Left lung (tissue), 10 donors: ENCODE measurements around the gene CACNA1S. TPM values are rescaled to one million over a fixed set of nuclear protein-coding genes. Genes with fewer than 3 reads are reported as not detected.

Experiments used
- ATAC-seq: fragments of 200-7000 bp; cut with Tn5 transposase; one replicate; pipeline ENCODE4 v1.9.1; 2020; ENCODE audit warnings: moderate library complexity
- DNase-seq, 4 donors: peaks; one replicate each; pipeline ENCODE4 v3.0.0-alpha.2; 2013 to 2020
- H3K27ac ChIP-seq, 2 donors: fragments of 200-600 bp; sonication (generic) in 1 of 2; one replicate each; pipeline versions ENCODE4 v1.5.0 to v1.8.0; 2020 to 2021
- H3K27me3 ChIP-seq, 2 donors: fragments of 200-600 bp; sonication (generic) in 1 of 2; one replicate each; pipeline versions ENCODE4 v1.5.0 to v1.8.0; 2020 to 2021
- H3K36me3 ChIP-seq, 2 donors: fragments of 200-600 bp; sonication (generic) in 1 of 2; one replicate each; pipeline versions ENCODE4 v1.5.0 to v1.8.0; 2020 to 2021
- H3K4me1 ChIP-seq, 2 donors: fragments of 200-600 bp; one replicate each; pipeline ENCODE4 v1.8.0; 2021
- H3K4me3 ChIP-seq, 2 donors: fragments of 200-600 bp; sonication (generic) in 1 of 2; one replicate each; pipeline versions ENCODE4 v1.5.0 to v1.8.0; 2020 to 2021; ENCODE audit warnings: mild to moderate bottlenecking in 1 of 2
- H3K9me3 ChIP-seq, 2 donors: fragments of 200-600 bp; sonication (generic) in 1 of 2; one replicate each; pipeline versions ENCODE4 v1.5.0 to v1.8.0; 2020 to 2021
- CTCF ChIP-seq, 2 donors: fragments of 200-600 bp; sonication (generic) in 1 of 2; IDR thresholded peaks; one replicate each; pipeline versions ENCODE4 v1.5.0 to v1.8.0; 2021; ENCODE audit warnings: antibody characterized with exemption in 2 of 2
- intact Hi-C, 2 donors: fragments of 100-400 bp; cut with DNase I; formaldehyde crosslinking; loops; one replicate each; pipeline versions ENCODE4 v1.11.2 to v1.14.2; 2022
- polyA plus RNA-seq, 6 donors: library from polyadenylated mRNA; unstranded; fragments of 120-200 nt; gene quantifications; one replicate each; pipeline ENCODE4 v1.2.1, GENCODE V29; 2013; ENCODE audit not compliant: insufficient read length in 6 of 6
- total RNA-seq, 2 donors: library from RNA; stranded (reverse); fragmentation: NEBNext Ultra II Directional; extraction: Animal tissue kit (Norgen Biotek cat#: 25700); gene quantifications; one replicate each; pipeline ENCODE4 v1.2.1, GENCODE V29; 2021
- donor health status: DM: no; HTN: yes; CAD: no.
- donor health status: DM: no; HTN: no; CAD: no.

The CACNA1S gene
- total and polyA plus RNA-seq, 8 donors: 0.10 to 0.17 (median 0.12) TPM; not detected in 1

GRCh38 chr1:201039876-201040275, 72.3 kb downstream of the CACNA1S start:
- ATAC-seq: no peak
- no peaks in the 10 kb centered on the region for H3K9me3 ChIP-seq
- H3K27me3 ChIP-seq: peaks cover 0 to 4% of the 10 kb centered on the region in 2 donors
- intact Hi-C loops: loop anchor here (5.0 to 10.0 kb wide), 2 partner anchors 65 to 68 kb away; no protein-coding TSS in a partner anchor
- peaks cover 0 to 5% of the 10 kb centered on the region in 2 donors for H3K4me1 ChIP-seq
- no peak overlapping the region for H3K4me3 ChIP-seq
- no peak for TF ChIP-seq CTCF (IDR thresholded peaks at IDR 0.05)
- no peak for DNase-seq
- H3K36me3 ChIP-seq: no peaks in the 10 kb centered on the region
- H3K27ac ChIP-seq: no peak overlapping the region

DNA sequence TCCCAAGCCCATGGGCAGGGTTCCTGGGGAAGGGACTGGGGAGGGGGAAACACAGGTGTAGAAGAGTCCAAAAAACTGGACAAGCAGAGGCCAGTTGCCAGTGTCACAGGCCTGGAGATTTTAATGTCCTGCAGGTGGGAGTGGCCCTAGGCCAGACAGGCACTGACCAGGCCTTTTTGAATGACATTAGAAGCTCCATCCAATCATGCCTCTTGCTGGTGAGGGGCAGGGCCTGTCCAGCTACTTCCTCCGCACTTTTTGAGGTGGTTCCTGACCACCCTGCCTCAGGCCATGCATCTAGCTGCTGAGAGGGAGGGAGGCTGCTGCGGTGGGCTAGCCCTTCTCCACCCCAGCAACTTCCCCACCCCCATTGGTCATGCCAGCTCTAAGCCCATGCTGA, 72.8 kb downstream of the CACNA1S start:
- intact Hi-C loops: no loop called here
- ATAC-seq (no peak), DNase-seq (no peak)
- no peaks in the 10 kb centered on the region for H3K36me3 ChIP-seq
- H3K9me3 ChIP-seq: no peaks in the 10 kb centered on the region
- H3K27ac ChIP-seq: no peak overlapping the region
- peaks cover 0 to 4% of the 10 kb centered on the region in 2 donors for H3K27me3 ChIP-seq
- H3K4me1 ChIP-seq: peaks cover 0 to 5% of the 10 kb centered on the region in 2 donors
- no peak overlapping the region for H3K4me3 ChIP-seq
- TF ChIP-seq CTCF (IDR thresholded peaks at IDR 0.05): no peak

GRCh38 chr1:201038186-201038876, 73.9 kb downstream of the CACNA1S start:
- Histone ChIP-seq H3K27me3 (peaks cover 0 to 4% of the 10 kb centered on the region in 2 donors), H3K36me3 (no peaks in the 10 kb centered on the region), H3K4me1 (peaks cover 0 to 5% of the 10 kb centered on the region in 2 donors), H3K27ac (no peak overlapping the region), H3K9me3 (no peaks in the 10 kb centered on the region), H3K4me3 (no peak overlapping the region)
- TF ChIP-seq CTCF (IDR thresholded peaks at IDR 0.05): no peak
- intact Hi-C loops: no loop called here
- no peak for DNase-seq
- no peak for ATAC-seq

- DNase-seq (no peak), ATAC-seq (no peak)
- H3K4me3 ChIP-seq: no peak overlapping the region
- no peak for TF ChIP-seq CTCF (IDR thresholded peaks at IDR 0.05)
- H3K4me1 ChIP-seq: no peaks in the 10 kb centered on the region
- intact Hi-C loops: no loop called here
- H3K9me3 ChIP-seq: no peaks in the 10 kb centered on the region
- H3K27me3 ChIP-seq: peaks cover 0 to 4% of the 10 kb centered on the region in 2 donors
- no peak overlapping the region for H3K27ac ChIP-seq
- no peaks in the 10 kb centered on the region for H3K36me3 ChIP-seq
Measured at GRCh38 chr1:201036188-201036842, 75.9 kb downstream of the CACNA1S start.

GRCh38 chr1:201034671-201035070, 77.6 kb downstream of the CACNA1S start:
- no peaks in the 10 kb centered on the region for H3K9me3 ChIP-seq
- no peaks in the 10 kb centered on the region for H3K4me1 ChIP-seq
- no peaks in the 10 kb centered on the region for H3K36me3 ChIP-seq
- intact Hi-C loops: no loop called here
- peaks cover 0 to 4% of the 10 kb centered on the region in 2 donors for H3K27me3 ChIP-seq
- no peak overlapping the region for H3K27ac ChIP-seq
- DNase-seq: no peak
- no peak for ATAC-seq
- H3K4me3 ChIP-seq: no peak overlapping the region
- TF ChIP-seq CTCF (IDR thresholded peaks at IDR 0.05): no peak
